ENCODE results near the gene B9D2.

B9D2 gene

DNA sequence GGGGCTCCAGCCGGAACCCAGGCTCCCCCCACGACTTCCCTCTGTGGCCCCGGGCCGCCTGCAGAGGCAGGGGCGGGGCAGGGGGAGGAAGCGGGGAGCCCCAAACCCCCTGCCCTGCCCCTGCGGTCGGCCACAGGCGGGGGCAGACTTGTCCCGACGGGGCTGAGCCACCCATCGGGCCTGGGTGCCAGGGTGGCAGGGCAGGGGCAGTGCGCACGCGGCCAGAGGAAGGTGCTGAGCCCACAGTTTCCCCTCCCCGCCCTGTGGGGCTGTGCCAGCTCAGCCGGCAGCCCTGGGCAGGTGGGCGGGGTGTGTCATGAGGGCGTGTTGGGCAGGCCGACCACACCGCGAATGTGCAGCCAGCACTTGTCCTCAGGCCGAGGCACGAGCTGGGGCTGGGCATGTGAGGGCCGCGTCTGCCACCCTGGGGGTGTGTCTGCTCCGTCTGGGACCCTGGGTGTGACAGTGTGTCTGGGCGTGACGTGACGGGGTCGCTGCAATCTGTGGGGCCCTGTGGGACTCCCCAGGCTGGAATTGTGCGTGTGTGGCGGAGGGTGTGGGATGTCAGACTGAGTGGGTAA, 36.3 kb downstream of the B9D2 start:
- DNase-seq (ENCODE audit: low read depth, low spot score): no peak

DNA sequence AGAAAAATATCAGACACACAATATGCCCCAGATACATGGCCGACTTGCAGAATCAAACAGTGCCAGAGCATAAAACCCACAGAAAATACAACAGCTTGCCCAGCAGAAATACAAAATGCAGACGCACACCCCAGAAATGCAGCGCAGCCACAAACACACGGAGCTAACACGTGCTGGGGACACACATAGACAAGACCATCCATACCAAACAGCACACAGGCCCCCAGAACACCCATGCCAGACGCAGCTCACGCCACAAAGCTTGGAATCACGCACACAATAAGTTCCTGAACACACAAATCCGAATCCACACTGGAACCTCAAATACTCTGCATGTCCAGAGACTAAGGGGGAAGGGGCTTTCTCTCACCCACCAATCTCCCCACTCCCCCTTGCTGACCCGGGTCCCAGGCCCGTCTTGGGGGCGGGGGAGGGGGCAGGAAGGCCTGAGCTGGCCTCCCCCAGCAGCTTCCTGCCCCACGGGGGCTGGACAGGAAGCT, 36.8 kb downstream of the B9D2 start:
- no peak for DNase-seq (ENCODE audit: low read depth, low spot score)

DNA sequence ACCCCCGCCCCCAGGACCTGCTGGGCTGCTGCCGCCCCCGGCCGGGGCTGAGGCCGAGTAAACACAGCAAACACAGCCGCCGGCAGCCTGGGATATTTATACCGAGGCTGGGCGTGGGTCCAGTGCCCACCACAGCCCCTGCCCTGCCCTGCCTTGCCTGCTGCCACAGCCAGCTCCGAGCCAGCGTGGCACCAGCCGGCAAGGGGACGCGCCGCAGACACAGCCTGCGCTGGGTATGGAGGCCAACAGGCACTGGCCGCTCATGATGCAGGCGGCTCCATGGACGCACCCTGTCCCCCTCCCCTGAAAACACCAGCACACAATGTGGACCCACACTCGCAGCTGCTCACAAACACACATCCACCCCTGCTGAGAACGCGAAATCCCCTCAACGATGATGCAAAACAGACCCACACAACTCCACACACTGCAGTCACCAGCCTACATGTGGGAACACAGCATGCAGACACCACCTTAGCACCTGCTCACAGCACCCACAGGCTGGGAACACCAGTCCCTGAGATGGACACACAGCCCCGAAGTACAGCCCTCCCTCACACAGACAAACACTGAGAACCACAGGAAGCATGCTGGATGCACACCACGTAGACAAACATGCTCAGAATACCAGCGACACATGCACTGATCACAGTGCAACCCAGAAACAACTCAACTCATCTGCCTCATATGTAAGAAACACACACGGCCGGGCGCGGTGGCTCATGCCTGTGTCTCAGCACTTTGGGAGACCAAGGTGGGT, 37.8 kb downstream of the B9D2 start:
- no peak for DNase-seq (ENCODE audit: low read depth, low spot score)

DNA sequence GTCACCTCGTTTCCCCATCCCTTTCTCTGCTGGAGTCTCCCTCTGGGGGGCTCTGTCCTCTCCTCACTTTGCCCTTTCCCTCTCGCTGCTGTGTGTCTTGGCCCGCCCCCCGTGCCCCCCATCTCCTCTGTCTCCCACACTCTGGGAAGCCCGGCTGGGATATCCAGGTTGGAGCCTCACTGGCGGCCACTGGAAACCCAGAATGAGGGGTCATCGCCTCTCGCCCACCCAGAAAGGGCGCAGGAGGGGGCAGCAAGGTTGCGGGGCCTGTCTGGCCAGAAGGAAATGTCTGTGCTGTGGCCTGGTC, 38.4 kb downstream of the B9D2 start:
- no peak for DNase-seq (ENCODE audit: low read depth, low spot score)

DNA sequence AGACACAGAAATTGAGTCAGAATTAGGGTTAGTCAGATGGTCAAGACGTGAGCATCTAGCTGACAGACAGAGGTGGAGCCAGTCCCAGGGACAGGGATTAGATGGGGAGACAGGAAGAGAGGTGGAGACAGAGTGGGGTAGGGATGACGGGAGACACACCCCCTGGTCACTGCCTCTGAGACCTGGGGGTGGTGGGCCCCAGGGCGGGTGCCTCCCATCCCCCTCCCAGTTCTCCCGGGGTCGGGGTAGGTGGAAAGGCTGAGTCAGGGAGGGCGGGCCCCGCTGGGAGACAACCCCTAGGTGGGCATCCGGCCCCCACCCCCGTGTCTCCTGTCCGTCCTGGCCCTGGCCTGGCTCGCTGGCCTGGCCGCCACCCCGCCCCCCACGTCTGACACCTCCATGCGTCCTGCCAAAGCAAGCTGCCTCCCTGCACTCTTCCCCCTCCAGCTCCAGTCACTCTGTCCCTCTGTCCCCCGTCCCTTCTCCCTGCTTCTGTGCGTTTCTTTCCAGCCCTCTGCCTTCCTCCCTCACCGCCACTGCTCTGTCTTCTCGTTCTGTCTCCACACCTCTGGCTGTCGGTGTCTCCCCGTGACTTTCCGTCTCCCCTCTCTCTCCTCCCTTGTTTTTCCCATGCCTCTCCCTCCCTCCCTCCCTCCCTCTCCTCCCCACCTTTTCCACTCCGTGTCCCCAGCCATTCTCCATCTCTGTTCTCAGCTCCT, 38.9 kb downstream of the B9D2 start:
- no peak for DNase-seq (ENCODE audit: low read depth, low spot score)

DNA sequence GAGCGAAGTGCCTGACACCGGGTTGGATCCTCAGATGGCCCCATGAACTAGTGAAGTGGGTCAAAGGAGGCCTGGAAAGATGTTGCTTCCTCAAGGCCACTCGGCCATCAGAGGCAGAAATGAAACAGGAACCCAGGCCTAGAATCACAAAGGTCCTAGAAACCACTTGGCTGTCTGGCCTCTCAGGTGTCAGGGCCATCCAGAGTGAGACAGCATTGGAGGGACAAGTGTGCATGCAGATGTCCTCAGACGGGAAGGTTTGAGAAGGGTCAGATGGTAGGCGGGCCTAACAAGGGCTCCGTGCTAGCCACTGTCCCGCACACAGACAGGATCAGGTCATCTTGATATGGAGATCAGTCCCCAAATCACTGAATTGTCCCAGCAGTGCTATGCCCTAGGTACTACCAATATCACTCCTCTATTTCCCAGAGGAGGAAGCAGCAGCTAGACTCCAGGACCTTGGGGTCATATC, 39.7 kb downstream of the B9D2 start:
- no peak for DNase-seq (ENCODE audit: low read depth, low spot score)

DNA sequence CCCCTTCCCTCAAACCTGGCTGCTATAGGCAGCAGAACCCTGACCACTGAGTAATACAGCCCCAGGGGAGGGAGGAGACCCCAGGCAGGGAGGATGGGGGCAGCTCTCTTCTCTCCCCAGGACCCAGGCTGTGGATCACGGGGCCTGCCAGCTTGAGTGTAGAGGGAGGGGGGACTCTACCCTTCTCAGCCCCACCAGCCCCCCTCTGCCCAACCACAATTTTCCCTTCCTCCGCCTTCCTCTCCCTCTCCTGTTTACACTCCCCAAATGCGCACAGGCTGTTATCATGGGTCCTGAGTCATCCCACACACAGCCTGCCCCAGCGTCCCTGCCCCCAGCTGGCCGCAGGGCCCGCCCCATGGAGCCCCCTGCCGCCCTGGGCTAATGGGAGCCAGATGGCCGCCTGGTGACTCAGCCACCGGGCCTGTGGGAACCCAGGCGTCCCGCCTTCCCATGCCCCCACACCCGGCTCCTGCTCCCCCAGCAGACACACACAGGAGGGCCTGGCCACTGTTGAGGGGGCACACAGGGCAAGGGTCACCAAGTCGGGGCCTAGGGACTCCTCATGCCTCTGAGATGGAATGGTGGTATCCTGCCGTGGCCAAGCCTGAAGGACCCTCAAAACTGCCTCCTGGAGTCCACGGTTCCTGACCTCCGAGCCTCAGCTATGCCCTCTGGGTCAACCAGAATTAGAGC, 40.4 kb downstream of the B9D2 start:
- no peak for DNase-seq (ENCODE audit: low read depth, low spot score)

DNA sequence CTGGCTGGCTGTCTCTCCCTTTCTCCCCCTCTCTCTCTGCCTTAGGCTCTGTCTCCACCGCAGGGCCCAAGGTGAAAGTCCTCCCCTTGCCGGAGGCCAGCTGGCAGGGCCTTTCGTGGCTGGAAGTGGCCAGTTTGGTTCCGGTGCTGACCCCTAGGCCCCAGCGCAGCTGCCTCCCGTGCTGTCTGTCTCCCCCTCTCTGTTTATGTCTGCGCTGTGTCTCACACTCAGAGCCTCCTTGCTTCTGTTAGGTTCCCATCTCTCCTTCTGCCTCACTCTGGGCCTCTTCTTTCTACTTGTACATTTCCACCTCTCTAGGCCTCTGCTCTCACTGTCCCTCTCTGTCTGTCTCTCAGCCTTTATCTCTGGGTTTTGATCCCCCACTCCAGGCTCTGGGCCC, 40.9 kb downstream of the B9D2 start:
- no peak for DNase-seq (ENCODE audit: low read depth, low spot score)

DNA sequence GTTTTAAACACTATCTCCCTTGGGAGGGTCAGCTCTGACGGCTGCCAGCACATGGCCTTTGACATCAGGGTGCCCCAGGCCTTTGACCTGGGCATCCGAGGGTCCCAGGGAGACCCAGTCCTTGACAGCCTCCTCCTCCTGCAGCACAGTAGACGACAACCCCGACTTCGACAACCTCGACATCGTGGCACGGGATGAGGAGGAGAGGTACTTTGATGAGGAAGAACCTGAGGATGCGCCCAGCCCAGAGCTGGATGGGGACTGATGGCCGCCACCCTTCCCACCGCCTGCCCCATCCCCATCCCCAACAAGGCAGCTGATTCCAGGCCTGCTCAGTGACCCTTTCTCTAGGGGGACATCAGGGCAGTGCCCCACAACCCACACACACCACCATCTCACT, 41.5 kb downstream of the B9D2 start:
- no peak for DNase-seq (ENCODE audit: low read depth, low spot score)

DNA sequence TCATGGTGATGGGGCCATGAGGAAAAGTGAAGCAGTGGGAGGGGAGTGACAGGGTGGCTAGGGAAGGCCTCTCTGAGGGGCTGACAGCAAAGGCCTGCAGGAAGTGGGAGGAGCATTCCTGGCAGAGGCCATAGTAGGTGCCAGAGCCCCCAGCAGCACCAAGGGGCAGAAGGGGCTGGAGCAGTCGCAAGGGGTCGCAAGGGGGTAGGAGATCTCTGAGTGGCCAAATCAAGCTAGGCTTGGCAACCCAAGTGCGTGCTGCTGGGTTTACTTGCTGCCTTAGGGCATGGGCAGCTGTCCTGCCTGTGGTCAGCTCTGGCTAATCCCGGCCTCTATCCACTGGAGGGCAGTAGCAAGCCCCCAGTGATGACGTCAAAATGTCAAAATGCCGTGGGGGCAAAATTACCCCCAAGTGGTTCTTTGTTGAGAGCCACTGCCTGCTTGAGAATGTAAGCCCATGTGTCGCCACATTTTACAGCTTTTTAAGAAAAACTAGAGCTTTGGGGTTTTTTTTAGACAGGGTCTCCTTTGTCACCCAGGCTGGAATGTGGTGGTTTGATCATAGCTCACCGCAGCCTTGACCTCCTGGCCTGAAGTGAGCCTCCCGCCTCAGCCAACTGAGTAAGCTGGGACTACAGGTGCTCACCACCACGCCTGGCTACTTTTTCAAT, 42.2 kb downstream of the B9D2 start:
- no peak for DNase-seq (ENCODE audit: low read depth, low spot score)

DNA sequence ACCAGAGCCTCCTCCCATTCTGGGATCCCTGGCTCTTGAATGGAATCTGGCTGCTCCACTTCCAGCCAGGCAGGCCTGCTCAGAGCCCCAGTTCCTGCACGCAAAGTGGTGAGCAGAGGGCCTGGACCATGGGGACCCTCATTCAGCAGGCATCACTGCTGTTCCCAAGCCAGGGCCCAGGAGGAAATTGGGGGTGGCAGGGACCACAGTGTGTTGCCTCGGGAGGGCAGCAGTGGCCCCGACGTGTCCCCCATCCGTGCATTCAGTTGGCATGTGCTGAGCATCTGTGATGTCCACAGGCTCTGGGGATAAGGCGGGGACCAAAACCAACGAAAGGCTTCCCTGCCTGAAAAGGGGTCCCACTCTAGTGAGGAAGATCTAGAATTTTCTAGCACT, 42.7 kb downstream of the B9D2 start:
- DNase-seq (ENCODE audit: low read depth, low spot score): no peak

DNA sequence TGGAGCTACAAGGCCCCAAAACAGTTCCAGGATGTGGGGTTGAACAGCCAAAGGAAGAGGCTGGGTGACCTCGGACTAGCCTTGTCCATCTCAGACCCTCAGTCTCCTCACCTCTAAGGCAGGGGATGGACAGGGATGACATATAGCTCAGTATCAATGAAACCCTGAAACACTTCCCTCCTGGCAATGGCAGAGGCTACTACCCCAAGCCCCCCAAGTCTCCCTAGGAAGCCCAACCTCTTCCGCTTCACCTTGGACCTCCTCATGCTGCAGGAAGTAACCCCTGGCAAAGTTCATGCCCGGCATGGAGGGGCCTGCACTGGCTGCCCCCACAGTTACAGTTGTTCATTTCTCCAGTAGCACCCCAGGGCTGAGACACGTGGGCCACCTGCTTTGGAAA, 43.4 kb downstream of the B9D2 start:
- no peak for DNase-seq (ENCODE audit: low read depth, low spot score)

DNA sequence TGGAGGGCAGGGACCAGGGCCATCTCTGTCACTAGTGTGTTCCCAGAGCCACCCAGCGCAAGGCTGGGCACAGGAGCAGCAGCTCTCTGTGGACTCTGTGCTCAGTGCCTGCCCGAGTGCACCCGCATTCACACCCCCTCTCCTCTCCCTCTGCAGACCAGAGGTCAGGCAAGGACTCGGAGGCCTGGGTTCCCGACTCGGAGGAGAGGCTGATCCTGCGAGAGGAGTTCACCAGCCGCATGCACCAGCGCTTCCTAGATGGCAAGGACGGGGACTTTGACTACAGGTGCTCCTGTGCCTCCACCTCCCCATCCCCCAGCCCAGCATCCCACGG, 43.8 kb downstream of the B9D2 start:
- no peak for DNase-seq (ENCODE audit: low read depth, low spot score)

DNA sequence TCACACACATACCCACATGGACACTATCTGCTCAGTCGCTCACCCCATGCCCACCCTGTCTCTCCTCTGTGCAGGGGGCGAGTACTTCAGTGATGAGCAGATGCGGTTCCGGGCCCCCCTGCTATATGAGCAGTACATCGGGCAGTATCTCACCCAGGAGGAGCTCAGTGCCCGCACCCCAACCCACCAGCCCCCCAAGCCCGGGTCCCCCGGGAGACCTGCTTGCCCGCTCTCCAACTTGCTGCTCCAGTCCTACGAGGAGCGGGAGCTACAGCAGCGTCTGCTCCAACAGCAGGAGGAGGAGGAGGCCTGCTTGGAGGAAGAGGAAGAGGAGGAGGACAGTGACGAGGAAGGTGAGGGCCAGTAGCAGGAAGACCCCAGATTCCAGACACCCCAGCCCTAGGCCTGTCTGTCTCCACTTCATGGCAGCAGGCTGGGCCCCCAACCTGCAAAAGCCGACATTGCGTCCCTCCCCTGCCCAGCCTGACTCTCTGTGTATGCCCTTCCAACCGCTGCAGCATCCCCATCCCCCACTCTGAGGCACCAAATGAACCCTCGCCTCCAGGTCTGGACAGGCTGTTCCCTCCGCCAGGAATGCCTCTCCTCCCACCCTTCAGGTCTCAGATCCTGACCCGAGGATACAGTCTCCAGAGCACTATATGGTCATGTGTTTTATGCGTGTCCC, 44.3 kb downstream of the B9D2 start:
- DNase-seq (ENCODE audit: low read depth, low spot score): no peak

DNA sequence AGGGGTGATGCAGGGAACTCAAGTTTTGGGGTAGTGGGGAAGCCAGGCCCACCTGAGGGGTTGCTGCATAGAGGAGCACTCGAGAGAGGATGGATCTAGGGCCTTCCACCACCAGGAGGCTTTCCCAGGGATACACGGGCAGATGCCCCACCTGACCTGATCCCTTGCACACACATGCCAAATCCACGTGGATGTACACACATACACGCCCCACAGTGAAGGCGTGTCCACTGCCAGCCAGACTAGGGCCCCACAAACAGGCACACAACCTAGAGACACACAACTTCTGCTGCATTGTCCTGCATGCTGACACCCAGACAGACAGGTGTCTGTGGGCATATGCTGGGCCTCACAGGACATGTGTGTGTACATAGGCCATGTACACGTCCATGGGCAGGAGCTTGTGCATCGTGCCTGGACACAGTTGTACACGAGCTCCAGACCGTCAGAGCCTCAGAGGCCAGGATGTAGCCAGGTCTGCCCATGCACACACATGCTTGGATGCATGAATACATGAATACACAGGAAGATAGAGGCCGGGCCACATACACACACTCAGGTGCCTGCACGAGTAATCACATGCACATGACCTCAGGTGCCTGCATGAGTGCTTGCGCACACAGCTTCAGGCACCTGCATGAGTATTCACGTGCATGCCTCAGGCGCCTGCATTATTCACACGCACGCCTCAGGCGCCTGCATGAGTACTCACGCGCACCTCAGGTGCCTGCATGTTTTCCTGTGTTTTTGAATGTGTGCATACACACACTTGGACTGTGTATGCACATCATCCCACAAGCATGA, 45.1 kb downstream of the B9D2 start:
- no peak for DNase-seq (ENCODE audit: low read depth, low spot score)

DNA sequence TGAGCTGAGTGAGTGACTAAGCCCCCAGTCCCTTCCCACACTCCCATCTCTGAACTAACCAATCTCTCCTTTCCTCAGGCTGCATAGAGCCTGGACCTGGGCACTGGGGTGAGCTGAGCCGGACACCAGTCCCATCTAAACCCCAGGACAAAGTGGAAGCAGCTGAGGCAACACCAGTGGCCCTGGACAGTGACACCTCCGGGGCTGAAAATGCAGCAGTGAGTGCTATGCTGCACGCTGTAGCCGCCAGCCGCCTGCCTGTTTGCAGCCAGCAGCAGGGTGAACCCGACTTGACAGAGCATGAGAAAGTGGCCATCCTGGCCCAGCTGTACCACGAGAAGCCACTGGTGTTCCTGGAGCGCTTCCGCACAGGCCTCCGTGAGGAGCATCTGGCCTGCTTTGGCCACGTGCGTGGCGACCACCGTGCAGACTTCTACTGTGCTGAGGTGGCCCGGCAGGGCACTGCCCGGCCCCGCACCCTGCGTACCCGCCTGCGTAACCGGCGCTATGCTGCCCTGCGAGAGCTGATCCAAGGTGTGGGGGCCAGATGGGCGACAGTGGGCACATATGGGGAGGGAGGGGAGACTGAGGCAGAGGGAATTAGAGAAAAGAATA, 47.5 kb downstream of the B9D2 start:
- DNase-seq (ENCODE audit: low read depth, low spot score): no peak

DNA sequence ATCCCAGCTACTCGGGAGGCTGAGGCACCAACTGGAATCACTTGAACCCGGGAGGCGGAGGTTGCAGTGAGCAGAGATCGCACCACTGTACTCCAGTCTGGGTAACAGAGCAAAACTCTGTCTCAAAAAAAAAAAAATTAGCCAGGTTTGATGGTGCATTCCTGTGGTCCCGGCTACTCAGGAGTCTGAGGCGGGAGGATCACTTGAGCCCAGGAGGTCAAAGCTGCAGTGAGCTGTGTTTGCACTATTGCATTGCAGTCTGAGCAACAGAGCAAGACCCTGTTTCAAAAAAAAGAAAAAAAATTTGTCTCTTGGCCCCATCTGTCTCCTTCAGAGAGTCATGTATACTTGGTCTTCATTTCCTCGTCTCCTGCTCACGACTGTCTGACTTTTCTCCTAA, 52.3 kb downstream of the B9D2 start:
- DNase-seq (ENCODE audit: low read depth, low spot score): no peak

DNA sequence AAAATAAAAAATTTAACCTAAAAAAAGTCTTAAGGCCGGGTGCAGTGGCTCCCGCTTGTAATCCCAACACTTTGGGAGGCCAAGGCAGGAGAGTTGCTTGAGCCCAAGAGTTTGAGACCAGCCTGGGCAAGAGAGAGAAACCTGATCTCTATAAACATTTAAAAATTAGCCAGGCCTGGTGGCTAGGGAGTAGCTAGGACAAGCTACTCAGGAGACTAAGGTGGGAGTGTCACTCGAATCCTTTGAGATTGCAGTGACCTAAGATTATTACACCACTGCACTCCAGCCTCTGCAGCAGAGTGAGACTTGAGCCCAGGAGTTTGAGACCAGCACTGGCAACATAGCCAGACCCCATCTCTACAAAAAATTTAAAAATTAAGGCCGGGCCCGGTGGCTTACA, 52.9 kb downstream of the B9D2 start:
- DNase-seq (ENCODE audit: low read depth, low spot score): no peak

DNA sequence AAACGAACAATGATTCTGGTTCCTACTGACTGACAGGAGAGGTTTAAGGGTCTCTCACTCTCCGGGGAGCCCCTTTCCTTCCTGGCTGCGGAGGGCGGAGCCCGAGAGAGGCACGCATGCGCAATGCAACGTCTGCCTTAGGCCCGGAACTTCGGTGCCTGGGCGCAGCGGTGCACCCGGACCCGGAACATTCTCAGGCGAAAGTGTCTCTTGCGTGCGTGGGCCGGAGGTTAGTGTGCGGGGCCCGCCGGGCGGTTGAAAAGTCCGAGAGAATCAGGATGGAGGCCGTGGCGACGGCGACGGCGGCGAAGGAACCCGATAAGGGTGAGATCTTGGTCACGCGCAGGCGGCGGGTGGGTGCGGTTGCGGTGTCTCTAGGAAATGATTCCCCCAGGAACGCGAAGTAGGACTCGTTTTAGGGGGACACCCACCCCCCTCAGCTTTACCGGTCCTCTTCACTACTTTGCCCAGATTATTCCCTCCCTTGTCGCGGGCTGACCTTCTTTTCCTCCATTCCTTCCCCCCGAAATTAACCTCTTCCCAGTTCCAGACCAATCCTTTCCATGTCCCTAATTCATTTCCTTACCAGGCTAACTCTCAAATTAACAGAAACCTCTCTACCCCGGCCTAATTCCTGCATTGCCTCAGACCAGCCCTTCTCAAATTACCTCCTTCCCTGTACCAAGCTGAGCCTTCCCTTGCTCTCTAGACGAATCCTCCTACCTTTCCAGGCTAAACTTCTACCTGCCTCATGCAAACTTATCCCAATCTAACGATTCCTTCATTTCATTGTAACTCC, 53.7 kb downstream of the B9D2 start, which contains the start of gene CCDC97:
Gene CCDC97 (plus strand): TSS at position 140 of the 799 bp plus-strand sequence. CDS start 139 bp downstream, at position 279.
- DNase-seq (ENCODE audit: low read depth, low spot score): no peak

Measured in iPS DF 19.7 (cell line).